GM23248 (cell line): Measurements from ENCODE around the gene TBCCD1.

Source experiments
- EZH2 ChIP-seq: fragments of 200-600 bp; sonication (generic); IDR thresholded peaks from 2 replicates; pipeline ENCODE4 v1.6.1; 2018; ENCODE audit warnings: antibody characterized with exemption, mild to moderate bottlenecking; ENCODE audit not compliant: insufficient read depth, poor library complexity, severe bottlenecking
- EZH2phosphoT487 ChIP-seq: fragments of 200-600 bp; sonication (generic); IDR thresholded peaks from 2 replicates; pipeline ENCODE4 v1.6.1; 2018; ENCODE audit warnings: antibody characterized with exemption, moderate library complexity, mild to moderate bottlenecking, low read depth; ENCODE audit not compliant: insufficient read depth

GRCh38 chr3:186592682-186593081, 25.5 kb upstream of the TBCCD1 start:
- TF ChIP-seq EZH2: no peak
- no peak for TF ChIP-seq EZH2phosphoT487
